GM18951 (cell line): ENCODE results near the gene CBLB.
"Not testable (repeated sequence)": the region's sequence is repeated elsewhere in the genome, so short reads cannot be mapped to it uniquely, and the experiment has no call there.

Experiments
- POLR2A ChIP-seq: IDR thresholded peaks from 4 replicates; pipeline ENCODE4 v1.6.1; 2011; ENCODE audit warnings: mild to moderate bottlenecking; ENCODE audit not compliant: insufficient read length, insufficient read depth; ENCODE audit errors: extremely low read depth
- in situ Hi-C: fragments of 300-500 bp; cut with MboI; formaldehyde crosslinking; loops from one replicate; pipeline ENCODE4 v1.12.0; 2022; ENCODE audit warnings: low sequenced_read_pairs, mixed read lengths, inconsistent platforms; ENCODE audit not compliant: unreplicated experiment

The CBLB gene

GRCh38 chr3:105816833-105817232, 52.0 kb downstream of the CBLB start:
- TF ChIP-seq POLR2A = no peak
- in situ Hi-C loops = no loop called here

GRCh38 chr3:105815331-105815730, 53.5 kb downstream of the CBLB start:
- in situ Hi-C loops = not testable (repeated sequence)

GRCh38 chr3:105813710-105814109, 55.1 kb downstream of the CBLB start:
- TF ChIP-seq POLR2A = no peak
- in situ Hi-C loops = no loop called here

- in situ Hi-C loops = no loop called here
- no peak for TF ChIP-seq POLR2A
These were observed 56.6 kb downstream of the CBLB start for GRCh38 chr3:105812194-105812586.

- no peak for TF ChIP-seq POLR2A
- in situ Hi-C loops = no loop called here
These were observed 57.2 kb downstream of the CBLB start for GRCh38 chr3:105811518-105812193.

GRCh38 chr3:105809208-105809888, 59.5 kb downstream of the CBLB start:
- in situ Hi-C loops = no loop called here
- TF ChIP-seq POLR2A = no peak

GRCh38 chr3:105807701-105808100, 61.1 kb downstream of the CBLB start:
- TF ChIP-seq POLR2A = no peak
- in situ Hi-C loops = no loop called here

- in situ Hi-C loops = no loop called here
These were observed 61.7 kb downstream of the CBLB start for GRCh38 chr3:105807146-105807545.

GRCh38 chr3:105806359-105806758, 62.5 kb downstream of the CBLB start:
- in situ Hi-C loops = no loop called here
- no peak for TF ChIP-seq POLR2A

More at GRCh38 chr3:105807146-105807545, 61.7 kb downstream of the CBLB start:
- TF ChIP-seq POLR2A = no peak

GRCh38 chr3:105805404-105805803, 63.4 kb downstream of the CBLB start:
- in situ Hi-C loops = no loop called here
- TF ChIP-seq POLR2A = no peak

GRCh38 chr3:105802118-105802706, 66.6 kb downstream of the CBLB start:
- in situ Hi-C loops = no loop called here

GRCh38 chr3:105801397-105801796, 67.4 kb downstream of the CBLB start:
- TF ChIP-seq POLR2A = no peak

More at GRCh38 chr3:105802118-105802706, 66.6 kb downstream of the CBLB start:
- no peak for TF ChIP-seq POLR2A

GRCh38 chr3:105800320-105800719, 68.5 kb downstream of the CBLB start:
- no peak for TF ChIP-seq POLR2A
- in situ Hi-C loops = no loop called here

More at GRCh38 chr3:105801397-105801796, 67.4 kb downstream of the CBLB start:
- in situ Hi-C loops = no loop called here

GRCh38 chr3:105799286-105799685, 69.5 kb downstream of the CBLB start:
- TF ChIP-seq POLR2A = no peak
- in situ Hi-C loops = no loop called here
